ENCODE measurements around the gene TULP4. TPM values are rescaled to one million over a fixed set of nuclear protein-coding genes. Genes with fewer than 3 reads are reported as not detected.

Gene TULP4
- total RNA-seq, 1 donor from 2014 or later, result 406 TPM

DNA sequence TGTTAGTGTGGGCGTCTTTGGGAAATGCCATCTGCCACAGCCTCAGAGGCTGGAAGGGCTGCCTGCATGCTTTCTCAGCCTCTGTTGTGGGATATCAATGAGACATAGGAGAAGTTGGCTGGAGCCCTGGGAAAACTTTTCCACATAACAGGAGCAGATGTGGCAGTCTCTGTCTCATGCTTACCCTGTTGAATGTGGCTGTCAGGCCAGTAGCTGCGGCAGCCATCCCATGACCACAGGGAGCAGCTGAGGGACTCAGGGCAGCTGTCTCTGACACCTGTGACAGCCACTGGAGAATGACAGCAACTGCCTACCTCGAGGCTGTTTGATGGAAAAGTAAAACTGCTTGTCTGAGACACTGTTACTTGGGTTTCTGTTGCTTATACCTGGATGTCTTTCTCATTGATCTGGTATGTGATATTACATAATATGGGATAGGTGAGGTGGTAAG lies 64.4 kb downstream of the TULP4 start:
- Mint-ChIP-seq H3K9me3 (ENCODE audit: unreplicated experiment) (peaks cover 22% of the 10 kb centered on the region), H3K27ac (ENCODE audit: unreplicated experiment) (peak overlapping the region; percentile 98), H3K4me1 (ENCODE audit: low read depth, unreplicated experiment) (peaks cover 45% of the 10 kb centered on the region), H3K4me3 (ENCODE audit: unreplicated experiment) (peak overlapping the region; percentile 67), H3K36me3 (ENCODE audit: unreplicated experiment) (no peaks in the 10 kb centered on the region), H3K27me3 (ENCODE audit: unreplicated experiment) (peaks cover 16% of the 10 kb centered on the region)
- peak; percentile 68 for DNase-seq
- TF ChIP-seq, protein P1, sequence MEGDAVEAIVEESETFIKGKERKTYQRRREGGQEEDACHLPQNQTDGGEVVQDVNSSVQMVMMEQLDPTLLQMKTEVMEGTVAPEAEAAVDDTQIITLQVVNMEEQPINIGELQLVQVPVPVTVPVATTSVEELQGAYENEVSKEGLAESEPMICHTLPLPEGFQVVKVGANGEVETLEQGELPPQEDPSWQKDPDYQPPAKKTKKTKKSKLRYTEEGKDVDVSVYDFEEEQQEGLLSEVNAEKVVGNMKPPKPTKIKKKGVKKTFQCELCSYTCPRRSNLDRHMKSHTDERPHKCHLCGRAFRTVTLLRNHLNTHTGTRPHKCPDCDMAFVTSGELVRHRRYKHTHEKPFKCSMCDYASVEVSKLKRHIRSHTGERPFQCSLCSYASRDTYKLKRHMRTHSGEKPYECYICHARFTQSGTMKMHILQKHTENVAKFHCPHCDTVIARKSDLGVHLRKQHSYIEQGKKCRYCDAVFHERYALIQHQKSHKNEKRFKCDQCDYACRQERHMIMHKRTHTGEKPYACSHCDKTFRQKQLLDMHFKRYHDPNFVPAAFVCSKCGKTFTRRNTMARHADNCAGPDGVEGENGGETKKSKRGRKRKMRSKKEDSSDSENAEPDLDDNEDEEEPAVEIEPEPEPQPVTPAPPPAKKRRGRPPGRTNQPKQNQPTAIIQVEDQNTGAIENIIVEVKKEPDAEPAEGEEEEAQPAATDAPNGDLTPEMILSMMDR (IDR thresholded peaks at IDR 0.05; ENCODE audit: partially characterized antibody, unreplicated experiment), result no peak

DNA sequence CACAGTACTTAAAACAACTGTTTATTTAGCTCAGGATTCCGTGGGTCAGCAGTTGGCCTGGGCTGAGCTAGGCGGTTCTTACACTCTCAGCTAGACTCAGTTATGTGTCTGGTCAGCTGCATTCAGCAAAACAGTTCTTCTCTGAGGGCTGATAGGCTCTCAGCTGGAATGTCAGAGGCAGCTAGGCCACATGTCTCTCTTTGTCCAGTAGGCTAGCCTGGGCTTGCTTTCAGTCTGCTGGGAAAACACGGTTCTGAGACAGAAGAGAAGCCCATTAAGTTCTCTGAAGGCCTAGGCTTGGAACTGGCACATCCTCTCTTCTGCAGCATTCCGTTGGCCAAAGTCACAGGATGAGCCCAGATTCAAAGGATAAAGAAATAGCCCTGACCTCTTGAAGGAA lies 65.6 kb downstream of the TULP4 start:
- H3K4me3 Mint-ChIP-seq (ENCODE audit: unreplicated experiment), result no peak overlapping the region
- H3K4me1 Mint-ChIP-seq (ENCODE audit: low read depth, unreplicated experiment), result peaks cover 45% of the 10 kb centered on the region
- H3K36me3 Mint-ChIP-seq (ENCODE audit: unreplicated experiment), result no peaks in the 10 kb centered on the region
- DNase-seq, result no peak
- peaks cover 16% of the 10 kb centered on the region for H3K27me3 Mint-ChIP-seq (ENCODE audit: unreplicated experiment)
- H3K9me3 Mint-ChIP-seq (ENCODE audit: unreplicated experiment), result peaks cover 24% of the 10 kb centered on the region
- TF ChIP-seq, protein P1 (IDR thresholded peaks at IDR 0.05; ENCODE audit: partially characterized antibody, unreplicated experiment), result no peak
- peak overlapping the region; percentile 88 for H3K27ac Mint-ChIP-seq (ENCODE audit: unreplicated experiment)

- Mint-ChIP-seq H3K27me3 (ENCODE audit: unreplicated experiment) (peaks cover 17% of the 10 kb centered on the region), H3K36me3 (ENCODE audit: unreplicated experiment) (no peaks in the 10 kb centered on the region), H3K4me1 (ENCODE audit: low read depth, unreplicated experiment) (peaks cover 45% of the 10 kb centered on the region)
These were observed 67.1 kb downstream of the TULP4 start for GRCh38 chr6:158379336-158379735.

DNA sequence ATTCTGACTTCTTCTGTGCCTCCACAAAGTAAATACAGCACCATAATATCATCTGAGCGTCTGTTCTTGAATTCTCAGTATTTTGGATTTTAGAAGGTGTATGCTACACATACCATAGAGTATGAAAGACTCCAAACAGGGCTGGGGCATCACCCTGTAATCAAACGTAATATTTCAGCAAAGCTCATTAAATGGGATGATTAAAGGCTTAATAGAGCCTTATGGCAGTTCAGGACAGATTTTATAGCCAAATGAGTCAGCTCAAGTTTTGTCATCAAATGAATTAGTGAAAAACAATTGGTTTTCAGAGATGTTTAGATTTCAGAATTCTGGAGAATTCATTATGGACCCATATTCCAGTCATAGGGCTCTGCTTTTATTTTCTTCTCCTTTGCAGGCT lies 68.9 kb downstream of the TULP4 start:
- Mint-ChIP-seq H3K4me1 (ENCODE audit: low read depth, unreplicated experiment) (peaks cover 35% of the 10 kb centered on the region), H3K27me3 (ENCODE audit: unreplicated experiment) (peaks cover 19% of the 10 kb centered on the region), H3K4me3 (ENCODE audit: unreplicated experiment) (no peak overlapping the region), H3K36me3 (ENCODE audit: unreplicated experiment) (no peaks in the 10 kb centered on the region), H3K27ac (ENCODE audit: unreplicated experiment) (peak overlapping the region; percentile 2), H3K9me3 (ENCODE audit: unreplicated experiment) (peaks cover 23% of the 10 kb centered on the region)
- TF ChIP-seq, protein P1 (IDR thresholded peaks at IDR 0.05; ENCODE audit: partially characterized antibody, unreplicated experiment), result no peak
- no peak for DNase-seq

More at GRCh38 chr6:158379336-158379735, 67.1 kb downstream of the TULP4 start:
- Mint-ChIP-seq H3K4me3 (ENCODE audit: unreplicated experiment) (peak overlapping the region; percentile 7), H3K9me3 (ENCODE audit: unreplicated experiment) (peaks cover 25% of the 10 kb centered on the region), H3K27ac (ENCODE audit: unreplicated experiment) (peak overlapping the region; percentile 67)
- TF ChIP-seq, protein P1 (IDR thresholded peaks at IDR 0.05; ENCODE audit: partially characterized antibody, unreplicated experiment), result no peak
- DNase-seq, result no peak

GRCh38 chr6:158382491-158382890 lies 70.2 kb downstream of the TULP4 start:
- Mint-ChIP-seq H3K9me3 (ENCODE audit: unreplicated experiment) (peaks cover 14% of the 10 kb centered on the region), H3K36me3 (ENCODE audit: unreplicated experiment) (no peaks in the 10 kb centered on the region), H3K27ac (ENCODE audit: unreplicated experiment) (no peak overlapping the region), H3K27me3 (ENCODE audit: unreplicated experiment) (peaks cover 9% of the 10 kb centered on the region), H3K4me1 (ENCODE audit: low read depth, unreplicated experiment) (peaks cover 26% of the 10 kb centered on the region), H3K4me3 (ENCODE audit: unreplicated experiment) (no peak overlapping the region)
- TF ChIP-seq, protein P1 (IDR thresholded peaks at IDR 0.05; ENCODE audit: partially characterized antibody, unreplicated experiment), result no peak
- no peak for DNase-seq
